GM12878 (cell line): ENCODE measurements around the gene B9D2. TPM values are rescaled to one million over a fixed set of nuclear protein-coding genes. Genes with fewer than 3 reads are reported as not detected.

Experiments
- BHLHE40 ChIP-seq, 2 experiments: fragments of 450-650 bp in 1 of 2; IDR thresholded peaks; 2 replicates each; pipeline ENCODE4 v1.6.1; 2011 to 2017; ENCODE audit warnings: low read depth in 2 of 2, borderline replicate concordance in 1 of 2, improper control_type of control experiment in 1 of 2, low read length in 1 of 2, mild to moderate bottlenecking in 1 of 2
- EGR1 ChIP-seq, 2 experiments: IDR thresholded peaks; 1 replicate in 1 of 2; 2 replicates in 1 of 2; pipeline ENCODE4 v1.6.1; 2011 to 2012; ENCODE audit warnings: low read depth in 2 of 2, low read length in 2 of 2, borderline replicate concordance in 1 of 2, mild to moderate bottlenecking in 1 of 2, moderate library complexity in 1 of 2
- MTA3 ChIP-seq: IDR thresholded peaks from 2 replicates; pipeline ENCODE4 v1.6.1; 2012; ENCODE audit warnings: low read length, inconsistent platforms, borderline replicate concordance
- PAX5 ChIP-seq: IDR thresholded peaks from 2 replicates; pipeline ENCODE4 v1.6.1; 2011; ENCODE audit warnings: low read depth, low read length, borderline replicate concordance
- PML ChIP-seq: IDR thresholded peaks from 2 replicates; pipeline ENCODE4 v1.6.1; 2012; ENCODE audit warnings: low read length, inconsistent platforms
- POLR2A ChIP-seq: IDR thresholded peaks from 2 replicates; pipeline ENCODE4 v1.6.1; 2011; ENCODE audit warnings: low read depth, mild to moderate bottlenecking, low read length
- RELB ChIP-seq: fragments of 450-650 bp; IDR thresholded peaks from 2 replicates; pipeline ENCODE4 v1.6.1; 2017; ENCODE audit warnings: low read depth, mild to moderate bottlenecking, moderate library complexity
- SIN3A ChIP-seq: IDR thresholded peaks from 2 replicates; pipeline ENCODE4 v1.6.1; 2012; ENCODE audit warnings: low read depth, low read length, improper control_type of control experiment
- SREBF1 ChIP-seq: IDR thresholded peaks from 2 replicates; pipeline ENCODE4 v1.6.1; 2012; ENCODE audit warnings: mild to moderate bottlenecking, low read length
- ZBED1 ChIP-seq: IDR thresholded peaks from 2 replicates; pipeline ENCODE4 v1.6.1; 2016; ENCODE audit warnings: borderline replicate concordance
- polyA plus RNA-seq, 11 experiments: library from polyadenylated mRNA; depleted of rRNA in 4 of 11; unstranded in 6 of 11; stranded (reverse) in 5 of 11; fragments of >200 nt; fragmentation: Nextera tagmentation in 4 of 11; fragmentation: Illumina TruSeq in 1 of 11; extraction: Ambion mirVana in 4 of 11; extraction: Trizol in 1 of 11; gene quantifications; 1 replicate in 1 of 11; 2 replicates in 10 of 11; pipeline versions ENCODE4 v1.2.1 to v1.2.3, GENCODE V29; 2011 to 2016; ENCODE audit warnings: inconsistent platforms in 2 of 11, missing spikeins in 2 of 11, low read depth in 1 of 11
- total RNA-seq, 4 experiments: library from RNA; depleted of rRNA in 3 of 4; stranded (reverse); fragments of >200 nt in 3 of 4; fragmentation: Illumina TruSeq in 1 of 4; extraction: Trizol in 1 of 4; gene quantifications; 2 replicates each; pipeline versions ENCODE4 v1.2.1 to v1.2.3, GENCODE V29; 2013 to 2021
- TF ChIP-seq, protein P1 (sequence below): IDR thresholded peaks from 2 replicates; pipeline ENCODE4 v1.6.1; 2012; ENCODE audit warnings: improper control_type of control experiment, low read depth, low read length; ENCODE audit not compliant: insufficient replicate concordance

Gene B9D2
- total and polyA plus RNA-seq, 10 of the 15 experiments (the other 5 are each of a cell fraction or from before 2014, with no cell fraction given): 2.4 to 12.4 (median 5.0) TPM

DNA sequence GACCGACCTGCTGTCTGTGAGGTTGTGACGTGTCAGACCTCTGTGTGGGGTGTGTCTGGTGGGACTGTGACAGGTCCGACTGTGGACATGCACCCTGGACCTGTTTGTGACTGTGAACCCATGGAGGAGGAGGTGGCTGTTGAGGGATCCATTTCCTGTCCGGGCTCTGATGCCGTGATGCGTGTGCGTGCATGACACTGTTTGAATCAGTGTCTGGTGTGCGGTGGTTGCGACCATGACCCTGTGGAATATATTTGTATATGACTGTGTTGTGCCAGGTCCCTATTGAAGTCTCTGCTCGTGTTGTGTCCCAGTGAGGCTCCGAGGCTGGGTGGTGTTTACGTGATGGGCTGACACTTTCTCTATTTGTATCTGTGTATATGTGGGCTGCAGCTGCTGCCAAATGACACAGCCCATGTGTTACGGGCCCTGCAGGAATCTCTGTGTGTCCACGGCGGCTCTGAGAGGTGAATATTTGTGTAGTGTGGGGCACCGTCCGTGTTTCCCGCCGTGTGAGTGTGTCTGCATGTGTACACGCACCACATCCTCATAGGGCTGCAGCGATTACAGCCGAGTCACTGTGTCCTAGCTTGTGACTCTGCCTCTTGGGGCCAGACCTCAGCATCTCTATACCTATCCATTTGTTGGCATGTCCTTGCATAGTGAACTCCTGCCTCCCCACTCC lies 35.6 kb downstream of the B9D2 start (continued):
- TF ChIP-seq RELB (no peak), EGR1 (IDR thresholded peaks at IDR 0.05; ENCODE audit: borderline replicate concordance in 1 of 2, low read depth in 2 of 2, low read length in 2 of 2) (no peak), PAX5 (no peak), SREBF1 (no peak), SIN3A (peak; percentile 64; the same call in 1 of the 2 replicates), POLR2A (peak; percentile 56), ZBED1 (0 out of 2 replicates have a peak, but pooled peaks have one; percentile 4), PML (no peak), BHLHE40 (IDR thresholded peaks at IDR 0.05; ENCODE audit: borderline replicate concordance in 1 of 2, low read depth in 2 of 2, low read length in 1 of 2) (no peak), MTA3 (peak; percentile 64; the same call in 1 of the 2 replicates)
- TF ChIP-seq, protein P1, sequence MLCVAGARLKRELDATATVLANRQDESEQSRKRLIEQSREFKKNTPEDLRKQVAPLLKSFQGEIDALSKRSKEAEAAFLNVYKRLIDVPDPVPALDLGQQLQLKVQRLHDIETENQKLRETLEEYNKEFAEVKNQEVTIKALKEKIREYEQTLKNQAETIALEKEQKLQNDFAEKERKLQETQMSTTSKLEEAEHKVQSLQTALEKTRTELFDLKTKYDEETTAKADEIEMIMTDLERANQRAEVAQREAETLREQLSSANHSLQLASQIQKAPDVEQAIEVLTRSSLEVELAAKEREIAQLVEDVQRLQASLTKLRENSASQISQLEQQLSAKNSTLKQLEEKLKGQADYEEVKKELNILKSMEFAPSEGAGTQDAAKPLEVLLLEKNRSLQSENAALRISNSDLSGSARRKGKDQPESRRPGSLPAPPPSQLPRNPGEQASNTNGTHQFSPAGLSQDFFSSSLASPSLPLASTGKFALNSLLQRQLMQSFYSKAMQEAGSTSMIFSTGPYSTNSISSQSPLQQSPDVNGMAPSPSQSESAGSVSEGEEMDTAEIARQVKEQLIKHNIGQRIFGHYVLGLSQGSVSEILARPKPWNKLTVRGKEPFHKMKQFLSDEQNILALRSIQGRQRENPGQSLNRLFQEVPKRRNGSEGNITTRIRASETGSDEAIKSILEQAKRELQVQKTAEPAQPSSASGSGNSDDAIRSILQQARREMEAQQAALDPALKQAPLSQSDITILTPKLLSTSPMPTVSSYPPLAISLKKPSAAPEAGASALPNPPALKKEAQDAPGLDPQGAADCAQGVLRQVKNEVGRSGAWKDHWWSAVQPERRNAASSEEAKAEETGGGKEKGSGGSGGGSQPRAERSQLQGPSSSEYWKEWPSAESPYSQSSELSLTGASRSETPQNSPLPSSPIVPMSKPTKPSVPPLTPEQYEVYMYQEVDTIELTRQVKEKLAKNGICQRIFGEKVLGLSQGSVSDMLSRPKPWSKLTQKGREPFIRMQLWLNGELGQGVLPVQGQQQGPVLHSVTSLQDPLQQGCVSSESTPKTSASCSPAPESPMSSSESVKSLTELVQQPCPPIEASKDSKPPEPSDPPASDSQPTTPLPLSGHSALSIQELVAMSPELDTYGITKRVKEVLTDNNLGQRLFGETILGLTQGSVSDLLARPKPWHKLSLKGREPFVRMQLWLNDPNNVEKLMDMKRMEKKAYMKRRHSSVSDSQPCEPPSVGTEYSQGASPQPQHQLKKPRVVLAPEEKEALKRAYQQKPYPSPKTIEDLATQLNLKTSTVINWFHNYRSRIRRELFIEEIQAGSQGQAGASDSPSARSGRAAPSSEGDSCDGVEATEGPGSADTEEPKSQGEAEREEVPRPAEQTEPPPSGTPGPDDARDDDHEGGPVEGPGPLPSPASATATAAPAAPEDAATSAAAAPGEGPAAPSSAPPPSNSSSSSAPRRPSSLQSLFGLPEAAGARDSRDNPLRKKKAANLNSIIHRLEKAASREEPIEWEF: no peak
